ENCODE results near the gene PCDHA7.

The PCDHA7 gene

GRCh38 chr5:140881889-140882590, 48.0 kb downstream of the PCDHA7 start, which contains the start of gene PCDHA13:
Gene PCDHA13 (plus strand): TSS chr5:140882124. CDS start chr5:140882269, 145 bp downstream.
- H3K27ac ChIP-seq = peak within 1 kb of the TSS; percentile 55
- DNase-seq = peak; percentile 62
- H3K27me3 ChIP-seq (ENCODE audit: insufficient read depth, low read depth, severe bottlenecking) = no peaks in the 10 kb centered on the region
- H3K9me3 ChIP-seq (ENCODE audit: severe bottlenecking) = no peaks in the 10 kb centered on the region
- TF ChIP-seq CTCF (IDR thresholded peaks at IDR 0.05; ENCODE audit: low read depth, low read length) = peak; percentile 67
- peak within 1 kb of the TSS; percentile 56 for H3K4me3 ChIP-seq (ENCODE audit: low read depth, low read length)
- no peaks in the 10 kb centered on the region; the same call in none of the 2 replicates for H3K36me3 ChIP-seq

- Histone ChIP-seq H3K27ac (peak overlapping the region; percentile 55), H3K4me3 (ENCODE audit: low read depth, low read length) (peak overlapping the region; percentile 56), H3K36me3 (no peaks in the 10 kb centered on the region; the same call in none of the 2 replicates), H3K9me3 (ENCODE audit: severe bottlenecking) (no peaks in the 10 kb centered on the region), H3K27me3 (ENCODE audit: insufficient read depth, low read depth, severe bottlenecking) (no peaks in the 10 kb centered on the region)
- peak; percentile 79 for DNase-seq
- peak; percentile 68 for TF ChIP-seq CTCF (IDR thresholded peaks at IDR 0.05; ENCODE audit: low read depth, low read length)
These were observed 48.5 kb downstream of the PCDHA7 start for GRCh38 chr5:140882591-140882899.

GRCh38 chr5:140883373-140883772, 49.3 kb downstream of the PCDHA7 start:
- no peak for TF ChIP-seq CTCF (IDR thresholded peaks at IDR 0.05; ENCODE audit: low read depth, low read length)
- no peaks in the 10 kb centered on the region for H3K9me3 ChIP-seq (ENCODE audit: severe bottlenecking)
- no peak for DNase-seq
- H3K27ac ChIP-seq = no peak overlapping the region
- no peak overlapping the region for H3K4me3 ChIP-seq (ENCODE audit: low read depth, low read length)
- H3K27me3 ChIP-seq (ENCODE audit: insufficient read depth, low read depth, severe bottlenecking) = no peaks in the 10 kb centered on the region
- no peaks in the 10 kb centered on the region; the same call in none of the 2 replicates for H3K36me3 ChIP-seq

GRCh38 chr5:140883927-140884697, 50.0 kb downstream of the PCDHA7 start:
- no peak overlapping the region for H3K27ac ChIP-seq
- no peak for TF ChIP-seq CTCF (IDR thresholded peaks at IDR 0.05; ENCODE audit: low read depth, low read length)
- H3K4me3 ChIP-seq (ENCODE audit: low read depth, low read length) = no peak overlapping the region
- no peaks in the 10 kb centered on the region; the same call in none of the 2 replicates for H3K36me3 ChIP-seq
- no peak for DNase-seq
- no peaks in the 10 kb centered on the region for H3K27me3 ChIP-seq (ENCODE audit: insufficient read depth, low read depth, severe bottlenecking)
- no peaks in the 10 kb centered on the region for H3K9me3 ChIP-seq (ENCODE audit: severe bottlenecking)

All from WERI-Rb-1 (cell line).